DND-41 (cell line): Measurements from ENCODE around the gene RBM10.

Experiments used
- CTCF ChIP-seq: IDR thresholded peaks from 2 replicates; pipeline ENCODE4 v1.5.1; 2012; ENCODE audit warnings: borderline replicate concordance, low read length, moderate library complexity, mild to moderate bottlenecking; ENCODE audit not compliant: poor library complexity, severe bottlenecking; ENCODE audit errors: extremely low read depth
- EZH2 ChIP-seq: IDR thresholded peaks from 3 replicates; pipeline ENCODE4 v1.6.1; 2012; ENCODE audit warnings: borderline replicate concordance, low read depth, mild to moderate bottlenecking, moderate library complexity, low read length, inconsistent platforms; ENCODE audit not compliant: severe bottlenecking

GRCh38 chrX:47175588-47175980 lies 30.6 kb downstream of the RBM10 start:
- no peak for TF ChIP-seq CTCF
- no peak for TF ChIP-seq EZH2
